Caco-2 (cell line): ENCODE data around the gene GLUL. TPM values are rescaled to one million over a fixed set of nuclear protein-coding genes. Genes with fewer than 3 reads are reported as not detected.

Experiments used
- BruUV-seq: library from RNA; stranded (reverse); fragments of 400-500 nt; replicated peaks from 2 replicates; lab custom pipeline; 2021; lab: Mats Ljungman, UMichigan
- CTCF ChIA-PET: fragments of 300-600 bp; sonication (Branson Sonifier 250); formaldehyde crosslinking; loops from one replicate; lab custom pipeline; 2022; ENCODE audit warnings: antibody characterized with exemption; lab: Charles Lee
- POLR2A ChIA-PET: fragments of 300-600 bp; sonication (Branson Sonifier 250); formaldehyde crosslinking; loops from one replicate; lab custom pipeline; 2022; ENCODE audit warnings: antibody characterized with exemption; lab: Charles Lee
- DNase-seq, 2 experiments: peaks; one replicate each; pipeline versions ENCODE4 v3.0.0 to v3.0.0-alpha.2; 2020 to 2022
- H3K27me3 ChIP-seq: replicated peaks from 2 replicates; pipeline ENCODE4 v1.6.0; 2011; ENCODE audit warnings: low read length; ENCODE audit not compliant: control insufficient read depth, insufficient read depth
- H3K36me3 ChIP-seq: 2 replicates; pipeline ENCODE4 v1.5.1; 2011; ENCODE audit warnings: low read length; ENCODE audit not compliant: control insufficient read depth, insufficient read depth
- H3K4me1 ChIP-seq: fragments of 250-450 bp; sonication (Bioruptor Pico); 2 replicates; pipeline ENCODE4 v1.5.1; 2020; ENCODE audit warnings: mild to moderate bottlenecking
- H3K4me3 ChIP-seq: 2 replicates; pipeline ENCODE4 v1.5.1; 2011; ENCODE audit warnings: low read depth, mild to moderate bottlenecking, control low read depth, low read length
- H3K9me3 ChIP-seq: fragments of 250-450 bp; sonication (Bioruptor Pico); 2 replicates; pipeline ENCODE4 v1.5.1; 2020; ENCODE audit warnings: mild to moderate bottlenecking, moderate library complexity
- H3K27ac Mint-ChIP-seq: one replicate; pipeline ENCODE4 v1.8.0; 2022; ENCODE audit warnings: mixed read lengths; ENCODE audit not compliant: unreplicated experiment
- H3K27me3 Mint-ChIP-seq: one replicate; pipeline ENCODE4 v1.8.0; 2022; ENCODE audit warnings: mixed read lengths; ENCODE audit not compliant: insufficient read depth, unreplicated experiment
- H3K36me3 Mint-ChIP-seq: one replicate; pipeline ENCODE4 v1.8.0; 2022; ENCODE audit warnings: mild to moderate bottlenecking, mixed read lengths; ENCODE audit not compliant: insufficient read depth, unreplicated experiment
- H3K4me1 Mint-ChIP-seq: one replicate; pipeline ENCODE4 v1.8.0; 2022; ENCODE audit warnings: low read depth, mixed read lengths; ENCODE audit not compliant: unreplicated experiment
- H3K4me3 Mint-ChIP-seq: one replicate; pipeline ENCODE4 v1.8.0; 2022; ENCODE audit warnings: mild to moderate bottlenecking, moderate library complexity, mixed read lengths; ENCODE audit not compliant: unreplicated experiment
- H3K9me3 Mint-ChIP-seq: one replicate; pipeline ENCODE4 v1.8.0; 2022; ENCODE audit warnings: mixed read lengths; ENCODE audit not compliant: unreplicated experiment
- intact Hi-C: fragments of 100-400 bp; cut with micrococcal nuclease; formaldehyde crosslinking; loops from one replicate; pipeline ENCODE4 v1.10.0; 2022; ENCODE audit not compliant: unreplicated experiment
- total RNA-seq: library from RNA; stranded (reverse); gene quantifications from 2 replicates; pipeline ENCODE4 v1.2.3, GENCODE V29; 2022
- TF ChIP-seq, protein P1 (sequence below), 2 experiments: fragments of 200-600 bp in 1 of 2; IDR thresholded peaks; 1 replicate in 1 of 2; 2 replicates in 1 of 2; pipeline versions ENCODE4 v1.5.1 to v1.8.0; 2011 to 2022; ENCODE audit warnings: antibody characterized with exemption in 1 of 2, control low read depth in 1 of 2, inconsistent platforms in 1 of 2, low read depth in 1 of 2, low read length in 1 of 2, mild to moderate bottlenecking in 1 of 2, moderate library complexity in 1 of 2; ENCODE audit not compliant: insufficient read depth in 1 of 2, severe bottlenecking in 1 of 2, unreplicated experiment in 1 of 2

Gene GLUL
- total RNA-seq, 1 experiment from 2014 or later, result 394 TPM

GRCh38 chr1:182357171-182357570 is 34.4 kb downstream of the GLUL start:
- H3K4me1 ChIP-seq, result 0 out of 2 replicates have a peak, but pooled peaks cover 8% of the 10 kb centered on the region
- H3K9me3 ChIP-seq, result no peaks in the 10 kb centered on the region
- no peaks in the 10 kb centered on the region for H3K27me3 Mint-ChIP-seq
- no peak overlapping the region for H3K27ac Mint-ChIP-seq
- POLR2A ChIA-PET, result no interaction called here
- no TSS peak for BruUV-seq
- no peaks in the 10 kb centered on the region for H3K36me3 Mint-ChIP-seq
- CTCF ChIA-PET, result no interaction called here
- H3K4me3 Mint-ChIP-seq, result no peak overlapping the region
- no peak overlapping the region for H3K4me3 ChIP-seq
- intact Hi-C loops, result no loop called here
- no peaks in the 10 kb centered on the region for H3K9me3 Mint-ChIP-seq
- DNase-seq, result no peak
- no peaks in the 10 kb centered on the region for H3K27me3 ChIP-seq
- TF ChIP-seq, protein P1, sequence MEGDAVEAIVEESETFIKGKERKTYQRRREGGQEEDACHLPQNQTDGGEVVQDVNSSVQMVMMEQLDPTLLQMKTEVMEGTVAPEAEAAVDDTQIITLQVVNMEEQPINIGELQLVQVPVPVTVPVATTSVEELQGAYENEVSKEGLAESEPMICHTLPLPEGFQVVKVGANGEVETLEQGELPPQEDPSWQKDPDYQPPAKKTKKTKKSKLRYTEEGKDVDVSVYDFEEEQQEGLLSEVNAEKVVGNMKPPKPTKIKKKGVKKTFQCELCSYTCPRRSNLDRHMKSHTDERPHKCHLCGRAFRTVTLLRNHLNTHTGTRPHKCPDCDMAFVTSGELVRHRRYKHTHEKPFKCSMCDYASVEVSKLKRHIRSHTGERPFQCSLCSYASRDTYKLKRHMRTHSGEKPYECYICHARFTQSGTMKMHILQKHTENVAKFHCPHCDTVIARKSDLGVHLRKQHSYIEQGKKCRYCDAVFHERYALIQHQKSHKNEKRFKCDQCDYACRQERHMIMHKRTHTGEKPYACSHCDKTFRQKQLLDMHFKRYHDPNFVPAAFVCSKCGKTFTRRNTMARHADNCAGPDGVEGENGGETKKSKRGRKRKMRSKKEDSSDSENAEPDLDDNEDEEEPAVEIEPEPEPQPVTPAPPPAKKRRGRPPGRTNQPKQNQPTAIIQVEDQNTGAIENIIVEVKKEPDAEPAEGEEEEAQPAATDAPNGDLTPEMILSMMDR (IDR thresholded peaks at IDR 0.05; ENCODE audit: insufficient read depth in 1 of 2, low read depth in 1 of 2, low read length in 1 of 2, severe bottlenecking in 1 of 2, unreplicated experiment in 1 of 2), result no peak
- H3K36me3 ChIP-seq, result no peaks in the 10 kb centered on the region
- peaks cover 23% of the 10 kb centered on the region for H3K4me1 Mint-ChIP-seq

DNA sequence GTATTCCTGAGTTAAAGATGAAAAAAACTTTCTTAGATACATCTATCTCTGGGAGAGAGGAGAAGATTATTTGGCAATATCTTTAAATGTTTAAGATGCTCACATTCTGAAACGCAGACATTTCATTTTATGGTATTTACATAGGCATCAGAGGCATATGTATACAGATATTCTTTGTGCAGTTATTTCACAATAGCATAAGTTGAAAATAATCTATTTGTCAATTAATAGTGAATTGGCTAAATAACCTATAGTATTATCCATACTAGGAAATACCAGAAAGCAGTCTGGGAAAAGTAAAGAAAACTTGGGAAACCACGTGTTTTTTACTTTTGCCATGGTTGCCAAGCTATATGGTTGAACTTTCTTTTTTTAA is 35.9 kb downstream of the GLUL start:
- 0 out of 2 replicates have a peak, but pooled peaks cover 8% of the 10 kb centered on the region for H3K4me1 ChIP-seq
- CTCF ChIA-PET, result no interaction called here

DNA sequence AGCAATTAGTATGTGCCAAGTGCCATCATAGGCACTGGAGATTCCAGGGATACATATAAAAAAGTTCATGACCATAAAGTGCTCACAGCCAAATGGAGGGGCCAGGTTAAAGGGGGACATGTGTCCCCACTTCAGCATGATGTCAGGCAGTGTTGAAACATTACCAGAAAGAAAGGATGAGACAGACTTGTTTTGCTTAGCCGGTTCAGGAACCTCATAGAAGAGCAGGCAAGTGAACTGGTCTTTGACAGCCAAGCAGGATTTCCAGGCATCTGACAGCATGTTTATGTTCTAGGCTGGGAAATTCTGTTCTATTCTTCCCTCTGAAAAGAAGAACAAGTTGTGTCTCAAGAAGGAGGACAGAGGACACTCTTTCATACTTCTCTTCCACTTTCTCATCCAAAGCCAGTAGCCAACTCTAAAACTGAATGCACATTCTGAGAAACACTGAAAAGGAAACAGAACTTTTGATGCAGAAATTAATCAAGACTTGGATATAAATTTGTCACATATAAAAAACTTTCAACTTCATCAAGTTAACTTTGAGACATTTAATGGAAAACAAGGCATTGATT is 39.7 kb downstream of the GLUL start:
- ChIA-PET POLR2A (no interaction called here), CTCF (no interaction called here)
- no peaks in the 10 kb centered on the region for H3K9me3 Mint-ChIP-seq
- DNase-seq, result no peak
- no TSS peak for BruUV-seq
- no peaks in the 10 kb centered on the region for H3K9me3 ChIP-seq
- TF ChIP-seq, protein P1 (IDR thresholded peaks at IDR 0.05; ENCODE audit: insufficient read depth in 1 of 2, low read depth in 1 of 2, low read length in 1 of 2, severe bottlenecking in 1 of 2, unreplicated experiment in 1 of 2), result no peak
- H3K4me3 ChIP-seq, result no peak overlapping the region
- H3K36me3 ChIP-seq, result no peaks in the 10 kb centered on the region
- H3K4me1 ChIP-seq, result 0 out of 2 replicates have a peak, but pooled peaks cover 8% of the 10 kb centered on the region
- H3K36me3 Mint-ChIP-seq, result no peaks in the 10 kb centered on the region
- H3K4me3 Mint-ChIP-seq, result no peak overlapping the region
- H3K27ac Mint-ChIP-seq, result no peak overlapping the region
- intact Hi-C loops, result no loop called here
- no peaks in the 10 kb centered on the region for H3K27me3 ChIP-seq
- no peaks in the 10 kb centered on the region for H3K27me3 Mint-ChIP-seq
- H3K4me1 Mint-ChIP-seq, result peaks cover 17% of the 10 kb centered on the region

More for the DNA sequence above, 35.9 kb downstream of the GLUL start:
- no TSS peak for BruUV-seq
- no peak overlapping the region for H3K4me3 ChIP-seq
- H3K4me3 Mint-ChIP-seq, result no peak overlapping the region
- H3K4me1 Mint-ChIP-seq, result peaks cover 23% of the 10 kb centered on the region
- no peaks in the 10 kb centered on the region for H3K9me3 ChIP-seq
- TF ChIP-seq, protein P1 (IDR thresholded peaks at IDR 0.05; ENCODE audit: insufficient read depth in 1 of 2, low read depth in 1 of 2, low read length in 1 of 2, severe bottlenecking in 1 of 2, unreplicated experiment in 1 of 2), result no peak
- no peak for DNase-seq
- H3K36me3 ChIP-seq, result no peaks in the 10 kb centered on the region
- H3K27me3 ChIP-seq, result no peaks in the 10 kb centered on the region
- H3K27ac Mint-ChIP-seq, result no peak overlapping the region
- intact Hi-C loops, result no loop called here
- H3K36me3 Mint-ChIP-seq, result no peaks in the 10 kb centered on the region
- POLR2A ChIA-PET, result no interaction called here
- no peaks in the 10 kb centered on the region for H3K27me3 Mint-ChIP-seq
- no peaks in the 10 kb centered on the region for H3K9me3 Mint-ChIP-seq
